GM12878 (cell line): ENCODE data around the gene PAQR8. TPM values are rescaled to one million over a fixed set of nuclear protein-coding genes. Genes with fewer than 3 reads are reported as not detected.

Source experiments
- ATAC-seq: fragments of 200-7000 bp; cut with Tn5 transposase; 3 replicates; pipeline ENCODE4 v1.9.1; 2020; ENCODE audit warnings: mild to moderate bottlenecking, moderate library complexity
- BruUV-seq: library from RNA; stranded (reverse); fragments of 400-500 nt; replicated peaks from 2 replicates; lab custom pipeline; 2021; lab: Mats Ljungman, UMichigan
- CTCF ChIA-PET: fragments of 300-600 bp; sonication (Branson Sonifier 250); formaldehyde crosslinking; extraction: SDS; loops from one replicate; lab custom pipeline; 2021; ENCODE audit warnings: inconsistent platforms; lab: Yijun Ruan, JAX
- POLR2A ChIA-PET: fragments of 350-600 bp; formaldehyde crosslinking; extraction: SDS; loops from one replicate; lab custom pipeline; 2021; ENCODE audit warnings: inconsistent platforms; lab: Charles Lee
- RAD21 ChIA-PET: fragments of 300-600 bp; sonication (Branson Sonifier 250); formaldehyde crosslinking; loops from one replicate; lab custom pipeline; 2023; ENCODE audit warnings: antibody characterized with exemption; ENCODE audit not compliant: unreplicated experiment; lab: Charles Lee
- SMC1A ChIA-PET: fragments of 300-600 bp; sonication (Branson Sonifier 250); formaldehyde crosslinking; loops from one replicate; lab custom pipeline; 2023; ENCODE audit not compliant: unreplicated experiment, uncharacterized antibody; lab: Charles Lee
- DNase-seq: peaks from one replicate; pipeline ENCODE4 v3.0.0-alpha.2; 2011; ENCODE audit warnings: low read depth, low spot score
- FAIRE-seq: peaks from 3 replicates; lab custom pipeline; 2011; peaks lifted over from hg19 to GRCh38; lab: Jason Lieb, UNC
- H2AFZ ChIP-seq: 2 replicates; pipeline ENCODE4 v1.6.0; 2011; ENCODE audit warnings: low read depth, low read length, control low read depth; ENCODE audit not compliant: control insufficient read depth
- H3K27ac ChIP-seq: 2 replicates; pipeline ENCODE4 v1.5.1; 2011; ENCODE audit warnings: control low read depth; ENCODE audit not compliant: control insufficient read depth, insufficient read depth
- H3K27me3 ChIP-seq, 2 experiments: replicated peaks in 1 of 2; 2 replicates each; pipeline versions ENCODE4 v1.6.0 to v1.6.1; 2011; ENCODE audit warnings: low read length in 1 of 2; ENCODE audit not compliant: control insufficient read depth in 2 of 2, insufficient read depth in 2 of 2
- H3K36me3 ChIP-seq, 2 experiments: 2 replicates each; pipeline ENCODE4 v1.5.1; 2011; ENCODE audit warnings: low read length in 1 of 2; ENCODE audit not compliant: control insufficient read depth in 2 of 2, insufficient read depth in 2 of 2
- H3K4me1 ChIP-seq: 2 replicates; pipeline ENCODE4 v1.6.1; 2011; ENCODE audit warnings: mild to moderate bottlenecking, low read length, moderate library complexity, mixed read lengths; ENCODE audit not compliant: control insufficient read depth, insufficient read depth
- H3K4me2 ChIP-seq: 2 replicates; pipeline ENCODE4 v1.6.0; 2011; ENCODE audit warnings: control low read depth; ENCODE audit not compliant: control insufficient read depth, insufficient read depth
- H3K4me3 ChIP-seq: fragments of 200-600 bp; sonication (generic); 2 replicates; pipeline ENCODE4 v1.5.1; 2016
- H3K79me2 ChIP-seq: 2 replicates; pipeline ENCODE4 v1.6.0; 2011; ENCODE audit warnings: low read length; ENCODE audit not compliant: control insufficient read depth, insufficient read depth
- H3K9ac ChIP-seq: 2 replicates; pipeline ENCODE4 v1.8.0; 2011; ENCODE audit warnings: low read length, control low read depth, mixed read lengths; ENCODE audit not compliant: control insufficient read depth, insufficient read depth
- H3K9me3 ChIP-seq: replicated peaks from 3 replicates; pipeline ENCODE4 v1.5.1; 2011; ENCODE audit warnings: mild to moderate bottlenecking, low read length; ENCODE audit not compliant: control insufficient read depth, insufficient read depth
- H4K20me1 ChIP-seq: 2 replicates; pipeline ENCODE4 v1.6.0; 2011; ENCODE audit not compliant: control insufficient read depth, insufficient read depth
- DPF2 ChIP-seq: fragments of 450-650 bp; IDR thresholded peaks from 2 replicates; pipeline ENCODE4 v1.6.1; 2017; ENCODE audit warnings: mild to moderate bottlenecking
- MEF2A ChIP-seq: IDR thresholded peaks from 2 replicates; pipeline ENCODE4 v1.6.1; 2011; ENCODE audit warnings: low read depth, mild to moderate bottlenecking, low read length, moderate library complexity; ENCODE audit not compliant: insufficient read depth
- POLR2A ChIP-seq: IDR thresholded peaks from 2 replicates; pipeline ENCODE4 v1.6.1; 2011; ENCODE audit warnings: low read depth, mild to moderate bottlenecking, low read length
- SMC3 ChIP-seq: IDR thresholded peaks from 2 replicates; pipeline ENCODE4 v1.6.1; 2011; ENCODE audit warnings: low read length, improper control_type of control experiment, borderline replicate concordance
- STAT3 ChIP-seq: IDR thresholded peaks from 2 replicates; pipeline ENCODE4 v1.6.1; 2011; ENCODE audit warnings: low read depth, low read length, improper control_type of control experiment
- YY1 ChIP-seq: IDR thresholded peaks from 2 replicates; pipeline ENCODE4 v1.6.1; 2011; ENCODE audit warnings: low read depth, mild to moderate bottlenecking, low read length
- ZNF24 ChIP-seq: fragments of 450-650 bp; IDR thresholded peaks from 2 replicates; pipeline ENCODE4 v1.6.1; 2017; ENCODE audit warnings: antibody characterized with exemption, mild to moderate bottlenecking
- WGBS: methylation state at CpG from one replicate; pipeline ENCODE4 v1.1.6; 2016; ENCODE audit warnings: low lambda C conversion rate; ENCODE audit not compliant: insufficient replicate concordance, insufficient coverage; ENCODE audit errors: missing lambda C conversion rate; 5-methylcytosine and 5-hydroxymethylcytosine counted together
- in situ Hi-C: fragments of 300-500 bp; cut with MboI; formaldehyde crosslinking; loops from 9 replicates; pipeline ENCODE4 v1.14.3; 2018; ENCODE audit warnings: mixed read lengths
- intact Hi-C: fragments of 100-400 bp; cut with micrococcal nuclease; formaldehyde crosslinking; loops from one replicate; pipeline ENCODE4 v1.14.2; 2022; ENCODE audit not compliant: unreplicated experiment
- polyA plus RNA-seq, 11 experiments: library from polyadenylated mRNA; depleted of rRNA in 4 of 11; unstranded in 6 of 11; stranded (reverse) in 5 of 11; fragments of >200 nt; fragmentation: Nextera tagmentation in 4 of 11; fragmentation: Illumina TruSeq in 1 of 11; extraction: Ambion mirVana in 4 of 11; extraction: Trizol in 1 of 11; gene quantifications; 1 replicate in 1 of 11; 2 replicates in 10 of 11; pipeline versions ENCODE4 v1.2.1 to v1.2.3, GENCODE V29; 2011 to 2016; ENCODE audit warnings: inconsistent platforms in 2 of 11, missing spikeins in 2 of 11, low read depth in 1 of 11
- total RNA-seq, 4 experiments: library from RNA; depleted of rRNA in 3 of 4; stranded (reverse); fragments of >200 nt in 3 of 4; fragmentation: Illumina TruSeq in 1 of 4; extraction: Trizol in 1 of 4; gene quantifications; 2 replicates each; pipeline versions ENCODE4 v1.2.1 to v1.2.3, GENCODE V29; 2013 to 2021

PAQR8 gene
- total and polyA plus RNA-seq, 10 of the 15 experiments (the other 5 are each of a cell fraction or from before 2014, with no cell fraction given) = 3.9 to 22.4 (median 14.6) TPM

- TF ChIP-seq POLR2A (no peak), ZNF24 (no peak), MEF2A (no peak)
- 95% methylated on average over 1 of the region's 1 CpG for WGBS
- FAIRE-seq = no peak
- no TSS peak for BruUV-seq
- no peak for DNase-seq
- CTCF ChIA-PET = interaction anchor here (0.7 to 1.1 kb wide), 5 partner anchors 10 to 243 kb away, joined by 3 read pairs; no protein-coding TSS in a partner anchor
- H3K27ac ChIP-seq = no peak overlapping the region
- no peaks in the 10 kb centered on the region; a peak in 1 of 4 replicates for H3K36me3 ChIP-seq
- H4K20me1 ChIP-seq = no peaks in the 10 kb centered on the region
- H2AFZ ChIP-seq = no peak overlapping the region
- in situ Hi-C loops = no loop called here
- no peaks in the 10 kb centered on the region for H3K27me3 ChIP-seq
- H3K9ac ChIP-seq = no peak overlapping the region
- POLR2A ChIA-PET = no interaction called here
- SMC1A ChIA-PET = interaction anchor here (0.8 to 2.7 kb wide), 4 partner anchors 10 to 253 kb away, joined by 3 to 17 read pairs (median 4); no protein-coding TSS in a partner anchor
- RAD21 ChIA-PET = interaction anchor here (1.0 to 1.1 kb wide), 2 partner anchors 122 to 253 kb away, joined by 4 read pairs; no protein-coding TSS in a partner anchor
- no peaks in the 10 kb centered on the region for H3K9me3 ChIP-seq
- intact Hi-C loops = no loop called here
- no peak for ATAC-seq
- H3K79me2 ChIP-seq = no peaks in the 10 kb centered on the region
- H3K4me3 ChIP-seq = no peak overlapping the region
- no peak overlapping the region for H3K4me2 ChIP-seq
- H3K4me1 ChIP-seq = no peaks in the 10 kb centered on the region
Observed at GRCh38 chr6:52409499-52409898, 47.5 kb downstream of the PAQR8 start.

- H3K36me3 ChIP-seq = no peaks in the 10 kb centered on the region
- ChIA-PET POLR2A (no interaction called here), RAD21 (no interaction called here), CTCF (interaction anchor here (1.1 to 1.5 kb wide), 3 partner anchors 129 to 242 kb away, joined by 3 to 4 read pairs (median 3); no protein-coding TSS in a partner anchor), SMC1A (interaction anchor here (0.9 to 1.5 kb wide), 3 partner anchors 8 to 181 kb away, joined by 3 read pairs; partner anchors contain the start of gene EFHC1)
- intact Hi-C loops (no loop called here), in situ Hi-C loops (no loop called here)
- no peaks in the 10 kb centered on the region for H3K9me3 ChIP-seq
- no peak overlapping the region for H3K9ac ChIP-seq
- no peak overlapping the region for H2AFZ ChIP-seq
- no peak for DNase-seq
- no TSS peak for BruUV-seq
- no peaks in the 10 kb centered on the region for H4K20me1 ChIP-seq
- H3K27ac ChIP-seq = no peak overlapping the region
- FAIRE-seq = no peak
- peaks cover 9% of the 10 kb centered on the region for H3K4me1 ChIP-seq
- no peak overlapping the region for H3K4me2 ChIP-seq
- H3K4me3 ChIP-seq = no peak overlapping the region
- H3K27me3 ChIP-seq = no peaks in the 10 kb centered on the region
- H3K79me2 ChIP-seq = no peaks in the 10 kb centered on the region
- ATAC-seq = no peak
- no peak for TF ChIP-seq STAT3
- no peak for TF ChIP-seq DPF2
- TF ChIP-seq YY1 = no peak
- no peak for TF ChIP-seq SMC3
Observed at GRCh38 chr6:52410979-52411378, 49.0 kb downstream of the PAQR8 start.
